HepG2 (cell line): Measurements from ENCODE around the gene UNC5CL. TPM values are rescaled to one million over a fixed set of nuclear protein-coding genes. Genes with fewer than 3 reads are reported as not detected.

Source experiments
- HIVEP1 ChIP-seq: sonication (generic); formaldehyde crosslinking; IDR thresholded peaks from 2 replicates; pipeline ENCODE4 v1.4.0; 2020; ENCODE audit warnings: mild to moderate bottlenecking, missing genetic modification reagents
- KLF15 ChIP-seq: sonication (generic); formaldehyde crosslinking; IDR thresholded peaks from 2 replicates; pipeline ENCODE4 v1.8.1; 2023; ENCODE audit warnings: borderline replicate concordance, mild to moderate bottlenecking, inconsistent platforms, missing genetic modification reagents, mixed read lengths
- KLF6 ChIP-seq: IDR thresholded peaks from 2 replicates; pipeline ENCODE4 v1.8.0; 2016; ENCODE audit warnings: missing biosample characterization, missing genetic modification reagents
- MYPOP ChIP-seq: sonication (generic); formaldehyde crosslinking; IDR thresholded peaks from 2 replicates; pipeline ENCODE4 v1.8.1; 2023; ENCODE audit warnings: mild to moderate bottlenecking, moderate library complexity, missing genetic modification reagents
- RFX5 ChIP-seq: IDR thresholded peaks from 2 replicates; pipeline ENCODE4 v1.6.1; 2011; ENCODE audit warnings: low read depth, low read length, improper control_type of control experiment
- TRAFD1 ChIP-seq: sonication (generic); formaldehyde crosslinking; IDR thresholded peaks from 2 replicates; pipeline ENCODE4 v1.5.1; 2020; ENCODE audit warnings: missing genetic modification reagents, mild to moderate bottlenecking, borderline replicate concordance
- ZNF274 ChIP-seq: sonication (generic); formaldehyde crosslinking; IDR thresholded peaks from 2 replicates; pipeline ENCODE4 v1.5.1; 2020; ENCODE audit warnings: mild to moderate bottlenecking, missing genetic modification reagents
- ZNF678 ChIP-seq: sonication (generic); formaldehyde crosslinking; IDR thresholded peaks from 2 replicates; pipeline ENCODE4 v1.4.0; 2020; ENCODE audit warnings: mild to moderate bottlenecking, missing genetic modification reagents
- ZNF878 ChIP-seq: sonication (generic); formaldehyde crosslinking; IDR thresholded peaks from 2 replicates; pipeline ENCODE4 v1.8.1; 2023; ENCODE audit warnings: mild to moderate bottlenecking, missing genetic modification reagents, moderate library complexity
- polyA plus RNA-seq, 8 experiments: library from polyadenylated mRNA; depleted of rRNA in 3 of 8; stranded (reverse) in 7 of 8; unstranded in 1 of 8; fragments of >200 nt; fragmentation: Illumina TruSeq in 4 of 8; extraction: Trizol in 4 of 8; gene quantifications; 2 replicates each; pipeline versions ENCODE4 v1.2.1 to v1.2.3, GENCODE V29; 2011 to 2016; ENCODE audit warnings: low read depth in 4 of 8, missing spikeins in 1 of 8, mixed read lengths in 1 of 8; ENCODE audit not compliant: insufficient read depth in 1 of 8
- total RNA-seq, 5 experiments: library from RNA; depleted of rRNA; stranded (reverse); fragments of >200 nt; fragmentation: Illumina TruSeq; extraction: Trizol; gene quantifications; 2 replicates each; pipeline ENCODE4 v1.2.3, GENCODE V29; 2016; ENCODE audit warnings: low read depth in 1 of 5
- TF ChIP-seq, protein P1 (sequence below): sonication (generic); formaldehyde crosslinking; IDR thresholded peaks from one replicate; pipeline ENCODE4 v1.5.1; 2020; ENCODE audit warnings: mild to moderate bottlenecking, missing genetic modification reagents; ENCODE audit errors: not compliant biosample characterization
- TF ChIP-seq, protein P2 (sequence below): sonication (generic); formaldehyde crosslinking; IDR thresholded peaks from 2 replicates; pipeline ENCODE4 v1.4.0; 2020; ENCODE audit warnings: missing genetic modification reagents, mild to moderate bottlenecking, borderline replicate concordance

The UNC5CL gene
- total and polyA plus RNA-seq, 2 of the 13 experiments (the other 11 are each of a cell fraction or from before 2014, with no cell fraction given): 2.4 to 2.5 TPM

- TF ChIP-seq, protein P1, sequence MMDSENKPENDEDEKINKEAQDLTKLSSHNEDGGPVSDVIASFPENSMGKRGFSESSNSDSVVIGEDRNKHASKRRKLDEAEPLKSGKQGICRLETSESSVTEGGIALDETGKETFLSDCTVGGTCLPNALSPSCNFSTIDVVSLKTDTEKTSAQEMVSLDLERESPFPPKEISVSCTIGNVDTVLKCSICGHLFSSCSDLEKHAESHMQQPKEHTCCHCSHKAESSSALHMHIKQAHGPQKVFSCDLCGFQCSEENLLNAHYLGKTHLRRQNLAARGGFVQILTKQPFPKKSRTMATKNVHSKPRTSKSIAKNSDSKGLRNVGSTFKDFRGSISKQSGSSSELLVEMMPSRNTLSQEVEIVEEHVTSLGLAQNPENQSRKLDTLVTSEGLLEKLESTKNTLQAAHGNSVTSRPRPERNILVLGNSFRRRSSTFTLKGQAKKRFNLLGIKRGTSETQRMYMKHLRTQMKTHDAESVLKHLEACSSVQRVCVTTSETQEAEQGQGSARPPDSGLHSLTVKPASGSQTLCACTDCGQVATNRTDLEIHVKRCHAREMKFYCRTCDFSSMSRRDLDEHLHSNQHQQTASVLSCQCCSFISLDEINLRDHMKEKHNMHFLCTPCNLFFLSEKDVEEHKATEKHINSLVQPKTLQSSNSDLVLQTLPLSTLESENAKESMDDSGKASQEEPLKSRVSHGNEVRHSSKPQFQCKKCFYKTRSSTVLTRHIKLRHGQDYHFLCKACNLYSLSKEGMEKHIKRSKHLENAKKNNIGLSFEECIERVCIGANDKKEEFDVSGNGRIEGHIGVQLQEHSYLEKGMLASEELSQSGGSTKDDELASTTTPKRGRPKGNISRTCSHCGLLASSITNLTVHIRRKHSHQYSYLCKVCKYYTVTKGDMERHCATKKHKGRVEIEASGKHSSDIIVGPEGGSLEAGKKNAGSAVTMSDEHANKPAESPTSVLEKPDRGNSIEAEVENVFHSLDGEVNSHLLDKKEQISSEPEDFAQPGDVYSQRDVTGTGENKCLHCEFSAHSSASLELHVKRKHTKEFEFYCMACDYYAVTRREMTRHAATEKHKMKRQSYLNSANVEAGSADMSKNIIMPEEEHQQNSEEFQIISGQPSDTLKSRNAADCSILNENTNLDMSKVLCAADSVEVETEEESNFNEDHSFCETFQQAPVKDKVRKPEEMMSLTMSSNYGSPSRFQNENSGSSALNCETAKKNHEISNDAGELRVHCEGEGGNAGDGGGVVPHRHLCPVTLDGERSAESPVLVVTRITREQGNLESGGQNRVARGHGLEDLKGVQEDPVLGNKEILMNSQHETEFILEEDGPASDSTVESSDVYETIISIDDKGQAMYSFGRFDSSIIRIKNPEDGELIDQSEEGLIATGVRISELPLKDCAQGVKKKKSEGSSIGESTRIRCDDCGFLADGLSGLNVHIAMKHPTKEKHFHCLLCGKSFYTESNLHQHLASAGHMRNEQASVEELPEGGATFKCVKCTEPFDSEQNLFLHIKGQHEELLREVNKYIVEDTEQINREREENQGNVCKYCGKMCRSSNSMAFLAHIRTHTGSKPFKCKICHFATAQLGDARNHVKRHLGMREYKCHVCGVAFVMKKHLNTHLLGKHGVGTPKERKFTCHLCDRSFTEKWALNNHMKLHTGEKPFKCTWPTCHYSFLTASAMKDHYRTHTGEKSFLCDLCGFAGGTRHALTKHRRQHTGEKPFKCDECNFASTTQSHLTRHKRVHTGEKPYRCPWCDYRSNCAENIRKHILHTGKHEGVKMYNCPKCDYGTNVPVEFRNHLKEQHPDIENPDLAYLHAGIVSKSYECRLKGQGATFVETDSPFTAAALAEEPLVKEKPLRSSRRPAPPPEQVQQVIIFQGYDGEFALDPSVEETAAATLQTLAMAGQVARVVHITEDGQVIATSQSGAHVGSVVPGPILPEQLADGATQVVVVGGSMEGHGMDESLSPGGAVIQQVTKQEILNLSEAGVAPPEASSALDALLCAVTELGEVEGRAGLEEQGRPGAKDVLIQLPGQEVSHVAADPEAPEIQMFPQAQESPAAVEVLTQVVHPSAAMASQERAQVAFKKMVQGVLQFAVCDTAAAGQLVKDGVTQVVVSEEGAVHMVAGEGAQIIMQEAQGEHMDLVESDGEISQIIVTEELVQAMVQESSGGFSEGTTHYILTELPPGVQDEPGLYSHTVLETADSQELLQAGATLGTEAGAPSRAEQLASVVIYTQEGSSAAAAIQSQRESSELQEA (CRISPR knock-in tag): peak; percentile 52
- no peak for TF ChIP-seq RFX5
- TF ChIP-seq TRAFD1 (CRISPR knock-in tag): peak; percentile 99
- no peak for TF ChIP-seq HIVEP1
- 0 out of 2 replicates have a peak, but pooled peaks have one; percentile 69 for TF ChIP-seq KLF6
- 0 out of 2 replicates have a peak, but pooled peaks have one; percentile 32 for TF ChIP-seq MYPOP (CRISPR knock-in tag)
- TF ChIP-seq, protein P2, sequence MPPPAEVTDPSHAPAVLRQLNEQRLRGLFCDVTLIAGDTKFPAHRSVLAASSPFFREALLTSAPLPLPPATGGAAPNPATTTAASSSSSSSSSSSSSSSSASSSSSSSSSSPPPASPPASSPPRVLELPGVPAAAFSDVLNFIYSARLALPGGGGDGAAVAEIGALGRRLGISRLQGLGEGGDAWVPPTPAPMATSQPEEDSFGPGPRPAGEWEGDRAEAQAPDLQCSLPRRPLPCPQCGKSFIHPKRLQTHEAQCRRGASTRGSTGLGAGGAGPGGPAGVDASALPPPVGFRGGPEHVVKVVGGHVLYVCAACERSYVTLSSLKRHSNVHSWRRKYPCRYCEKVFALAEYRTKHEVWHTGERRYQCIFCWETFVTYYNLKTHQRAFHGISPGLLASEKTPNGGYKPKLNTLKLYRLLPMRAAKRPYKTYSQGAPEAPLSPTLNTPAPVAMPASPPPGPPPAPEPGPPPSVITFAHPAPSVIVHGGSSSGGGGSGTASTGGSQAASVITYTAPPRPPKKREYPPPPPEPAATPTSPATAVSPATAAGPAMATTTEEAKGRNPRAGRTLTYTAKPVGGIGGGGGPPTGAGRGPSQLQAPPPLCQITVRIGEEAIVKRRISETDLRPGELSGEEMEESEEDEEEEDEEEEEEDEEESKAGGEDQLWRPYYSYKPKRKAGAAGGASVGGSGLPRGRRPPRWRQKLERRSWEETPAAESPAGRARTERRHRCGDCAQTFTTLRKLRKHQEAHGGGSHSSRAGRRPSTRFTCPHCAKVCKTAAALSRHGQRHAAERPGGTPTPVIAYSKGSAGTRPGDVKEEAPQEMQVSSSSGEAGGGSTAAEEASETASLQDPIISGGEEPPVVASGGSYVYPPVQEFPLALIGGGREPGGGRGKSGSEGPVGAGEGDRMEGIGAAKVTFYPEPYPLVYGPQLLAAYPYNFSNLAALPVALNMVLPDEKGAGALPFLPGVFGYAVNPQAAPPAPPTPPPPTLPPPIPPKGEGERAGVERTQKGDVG (CRISPR knock-in tag): peak; percentile 62; the same call in 1 of the 2 replicates
- TF ChIP-seq ZNF274 (CRISPR knock-in tag): no peak; the same call in 1 of the 2 replicates
- TF ChIP-seq ZNF878: peak; percentile 77; the same call in 1 of the 2 replicates
- TF ChIP-seq KLF15 (CRISPR knock-in tag): peak; percentile 41; the same call in 1 of the 2 replicates
- TF ChIP-seq ZNF678 (CRISPR knock-in tag): peak; percentile 78; the same call in 1 of the 2 replicates
Measured at GRCh38 chr6:41071923-41072835, 33.2 kb upstream of the UNC5CL start, which contains the start of gene OARD1 (continued).
